Astrocyte (in vitro differentiated cells and primary cell): ENCODE data around the gene AHR.

Experiments used
- EZH2 ChIP-seq: IDR thresholded peaks from 2 replicates; pipeline ENCODE4 v1.6.1; 2012; ENCODE audit warnings: mild to moderate bottlenecking, low read length, inconsistent platforms; ENCODE audit not compliant: insufficient read depth
- TF ChIP-seq, protein P1 (sequence below): IDR thresholded peaks from 2 replicates; pipeline ENCODE4 v1.5.1; 2011; ENCODE audit warnings: low read depth, mild to moderate bottlenecking, inconsistent platforms, low read length, moderate library complexity; ENCODE audit not compliant: insufficient read depth

DNA sequence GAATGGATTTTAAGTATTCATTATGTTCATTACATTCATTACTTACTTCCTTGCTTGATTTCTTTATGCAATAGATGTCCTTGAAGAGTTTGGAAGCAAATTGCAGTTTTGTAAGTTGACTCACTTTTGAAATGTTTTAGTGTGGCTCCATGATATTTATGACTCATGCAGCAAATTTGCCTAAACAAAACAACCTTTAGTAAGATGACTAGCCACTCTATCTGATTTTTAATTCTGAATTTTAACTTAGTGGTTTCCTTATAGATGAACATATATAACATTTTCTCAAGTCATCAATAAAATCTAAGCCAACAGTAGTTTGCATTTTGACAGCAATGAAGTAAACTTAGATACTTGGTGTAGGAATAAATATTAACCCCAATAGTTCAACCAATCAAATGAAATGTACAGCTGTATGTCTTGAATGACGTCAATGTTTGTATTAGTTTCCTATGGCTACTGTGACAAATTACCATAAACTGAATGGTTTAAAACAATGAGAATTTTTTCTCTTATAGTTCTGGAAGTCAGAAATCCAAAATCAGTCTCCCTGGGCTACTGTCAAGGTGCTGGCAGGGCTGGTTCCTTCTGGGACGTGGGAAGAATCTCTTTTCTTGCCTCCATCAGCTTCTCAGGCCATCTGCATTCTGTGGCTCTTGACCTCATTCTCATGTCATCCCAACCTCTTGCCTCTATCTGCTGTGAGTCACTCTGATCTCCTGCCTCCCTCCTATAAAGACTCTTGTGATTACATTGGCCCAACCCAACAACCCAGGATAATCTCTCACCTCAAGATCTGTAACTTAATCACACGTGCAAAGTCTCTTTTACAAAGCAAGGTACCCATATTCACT, 73.4 kb downstream of the AHR start:
- TF ChIP-seq, protein P1, sequence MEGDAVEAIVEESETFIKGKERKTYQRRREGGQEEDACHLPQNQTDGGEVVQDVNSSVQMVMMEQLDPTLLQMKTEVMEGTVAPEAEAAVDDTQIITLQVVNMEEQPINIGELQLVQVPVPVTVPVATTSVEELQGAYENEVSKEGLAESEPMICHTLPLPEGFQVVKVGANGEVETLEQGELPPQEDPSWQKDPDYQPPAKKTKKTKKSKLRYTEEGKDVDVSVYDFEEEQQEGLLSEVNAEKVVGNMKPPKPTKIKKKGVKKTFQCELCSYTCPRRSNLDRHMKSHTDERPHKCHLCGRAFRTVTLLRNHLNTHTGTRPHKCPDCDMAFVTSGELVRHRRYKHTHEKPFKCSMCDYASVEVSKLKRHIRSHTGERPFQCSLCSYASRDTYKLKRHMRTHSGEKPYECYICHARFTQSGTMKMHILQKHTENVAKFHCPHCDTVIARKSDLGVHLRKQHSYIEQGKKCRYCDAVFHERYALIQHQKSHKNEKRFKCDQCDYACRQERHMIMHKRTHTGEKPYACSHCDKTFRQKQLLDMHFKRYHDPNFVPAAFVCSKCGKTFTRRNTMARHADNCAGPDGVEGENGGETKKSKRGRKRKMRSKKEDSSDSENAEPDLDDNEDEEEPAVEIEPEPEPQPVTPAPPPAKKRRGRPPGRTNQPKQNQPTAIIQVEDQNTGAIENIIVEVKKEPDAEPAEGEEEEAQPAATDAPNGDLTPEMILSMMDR: no peak
- TF ChIP-seq EZH2: no peak
